Spleen (tissue), 11 donors: Measurements from ENCODE around the gene CSF2. TPM values are rescaled to one million over a fixed set of nuclear protein-coding genes. Genes with fewer than 3 reads are reported as not detected.

Experiments
- DNase-seq: peaks from one replicate; pipeline ENCODE4 v3.0.0-alpha.2; 2020
- H3K27ac ChIP-seq, 8 donors: fragments of 200-600 bp; sonication (generic) in 7 of 8; 1 replicate in 4 of 8; 2 replicates in 4 of 8; pipeline versions ENCODE4 v1.5.0 to v1.8.0; 2016 to 2021; ENCODE audit warnings: inconsistent platforms in 4 of 8, mild to moderate bottlenecking in 4 of 8, moderate library complexity in 1 of 8
- H3K27me3 ChIP-seq, 7 donors: fragments of 200-600 bp; sonication (generic) in 6 of 7; replicated peaks in 1 of 7; 1 replicate in 4 of 7; 2 replicates in 3 of 7; pipeline versions ENCODE4 v1.5.0 to v1.8.0; 2016 to 2021; ENCODE audit warnings: inconsistent platforms in 3 of 7, mild to moderate bottlenecking in 1 of 7
- H3K36me3 ChIP-seq, 6 donors: fragments of 200-600 bp; sonication (generic) in 5 of 6; 1 replicate in 4 of 6; 2 replicates in 2 of 6; pipeline versions ENCODE4 v1.5.0 to v1.8.0; 2016 to 2021; ENCODE audit warnings: inconsistent platforms in 2 of 6
- H3K4me1 ChIP-seq, 6 donors: fragments of 200-600 bp; sonication (generic) in 5 of 6; 1 replicate in 3 of 6; 2 replicates in 3 of 6; pipeline versions ENCODE4 v1.5.0 to v1.8.0; 2016 to 2021; ENCODE audit warnings: inconsistent platforms in 3 of 6
- H3K4me3 ChIP-seq, 8 donors: fragments of 200-600 bp; sonication (generic) in 7 of 8; 1 replicate in 4 of 8; 2 replicates in 4 of 8; pipeline versions ENCODE4 v1.5.0 to v1.8.0; 2016 to 2021; ENCODE audit warnings: inconsistent platforms in 4 of 8, mild to moderate bottlenecking in 4 of 8, moderate library complexity in 2 of 8
- H3K9me3 ChIP-seq, 8 donors: fragments of 200-600 bp; sonication (generic) in 7 of 8; 1 replicate in 4 of 8; 2 replicates in 4 of 8; pipeline versions ENCODE4 v1.5.0 to v1.8.0; 2016 to 2021; ENCODE audit warnings: inconsistent platforms in 4 of 8
- POLR2A ChIP-seq, 3 donors: fragments of 450-650 bp; IDR thresholded peaks; one replicate each; pipeline ENCODE4 v1.5.1; 2017; ENCODE audit warnings: antibody characterized with exemption in 3 of 3, mild to moderate bottlenecking in 1 of 3
- POLR2AphosphoS5 ChIP-seq, 3 donors: sonication (generic); formaldehyde crosslinking; IDR thresholded peaks; one replicate each; pipeline ENCODE4 v1.5.1; 2017; ENCODE audit warnings: antibody characterized with exemption in 3 of 3
- WGBS, 5 donors: extraction: QIAGEN DNeasy Blood & Tissue Kit in 3 of 5; methylation state at CpG; one replicate each; pipeline versions ENCODE4 v1.1.5 to v1.1.7; 2013 to 2018; 5-methylcytosine and 5-hydroxymethylcytosine counted together
- intact Hi-C: fragments of 100-400 bp; cut with DNase I; formaldehyde crosslinking; loops from one replicate; pipeline ENCODE4 v1.15.0; 2023; ENCODE audit warnings: low total_unique reads
- polyA plus RNA-seq, 3 donors: library from polyadenylated mRNA; stranded (reverse); fragments of 200-250 nt; gene quantifications; one replicate each; pipeline ENCODE4 v1.2.1, GENCODE V29; 2013
- total RNA-seq, 7 donors: library from RNA; depleted of rRNA in 3 of 7; stranded (reverse); fragments of >200 nt in 3 of 7; fragmentation: NEBNext Ultra II Directional in 4 of 7; extraction: Animal tissue kit (Norgen Biotek cat#: 25700) in 4 of 7; gene quantifications; one replicate each; pipeline versions ENCODE4 v1.1.0 to v1.2.1, GENCODE V29; 2016 to 2021
- TF ChIP-seq, protein P1 (sequence below), 11 experiments: fragments of 200-600 bp in 7 of 11; fragments of 450-650 bp in 4 of 11; sonication (generic) in 4 of 11; IDR thresholded peaks in 8 of 11; conservative IDR thresholded peaks in 3 of 11; 1 replicate in 7 of 11; 2 replicates in 4 of 11; pipeline versions ENCODE4 v1.4.0 to v1.8.0; 2016 to 2021; ENCODE audit warnings: antibody characterized with exemption in 11 of 11, inconsistent platforms in 4 of 11, mild to moderate bottlenecking in 1 of 11
- donor health status: healthy with polysubstance abuse.
- donor health status: DM: no; HTN: no; CAD: no; lungs with moderate emphysema.
- donor health status: DM: no; HTN: no; CAD: no.
- donor health status: Bipolar disorder and iron deficiency.
- donor health status: healthy.
- donor health status: DM: no; HTN: no; CAD: no.
- donor health status: DM: yes; HTN: yes; CAD: no.

CSF2 gene
- total and polyA plus RNA-seq, 10 donors: not detected

DNA sequence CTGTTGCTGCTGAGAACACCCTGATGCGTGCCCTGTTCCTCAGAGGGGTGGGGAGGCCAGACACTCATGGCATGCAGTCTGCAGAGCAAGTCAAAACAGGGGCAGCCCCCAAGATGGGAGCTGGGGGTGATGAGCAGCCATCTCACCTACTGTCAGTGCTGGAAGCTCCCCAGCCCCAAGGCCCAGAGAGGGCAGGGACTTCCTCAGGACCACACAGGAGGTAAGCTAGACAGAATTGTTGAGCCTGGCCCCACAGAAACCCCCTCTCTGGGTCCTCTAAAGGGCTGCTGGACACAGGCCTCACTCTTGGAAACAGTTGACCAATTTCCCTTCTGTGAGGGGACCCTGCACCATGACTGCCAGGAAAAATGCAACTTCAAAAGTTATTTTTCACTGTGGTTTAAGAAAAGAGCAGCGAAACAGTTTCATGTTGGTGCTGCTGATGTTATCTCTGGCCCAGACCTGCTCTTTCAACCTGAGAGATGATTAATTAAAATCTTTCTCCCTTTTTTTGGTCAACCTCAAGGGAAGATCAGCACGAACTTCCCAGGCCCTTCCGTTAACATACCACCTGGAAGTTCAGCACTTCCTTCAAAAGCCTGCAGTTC lies 9.6 kb downstream of the CSF2 start:
- H3K27me3 ChIP-seq: no peaks in the 10 kb centered on the region
- intact Hi-C loops: no loop called here
- no peak overlapping the region for H3K4me3 ChIP-seq
- peak overlapping the region in 1 of 8 donors; percentile 3 for H3K27ac ChIP-seq
- DNase-seq: peak; percentile 70
- H3K4me1 ChIP-seq: peaks cover 0 to 14% (median 5%) of the 10 kb centered on the region in 6 donors
- no peaks in the 10 kb centered on the region for H3K36me3 ChIP-seq
- H3K9me3 ChIP-seq: no peaks in the 10 kb centered on the region
- 60 to 73% (median 66%) methylated on average over 3 to 4 of the region's 4 CpGs for WGBS, 5 donors
- TF ChIP-seq, protein P1, sequence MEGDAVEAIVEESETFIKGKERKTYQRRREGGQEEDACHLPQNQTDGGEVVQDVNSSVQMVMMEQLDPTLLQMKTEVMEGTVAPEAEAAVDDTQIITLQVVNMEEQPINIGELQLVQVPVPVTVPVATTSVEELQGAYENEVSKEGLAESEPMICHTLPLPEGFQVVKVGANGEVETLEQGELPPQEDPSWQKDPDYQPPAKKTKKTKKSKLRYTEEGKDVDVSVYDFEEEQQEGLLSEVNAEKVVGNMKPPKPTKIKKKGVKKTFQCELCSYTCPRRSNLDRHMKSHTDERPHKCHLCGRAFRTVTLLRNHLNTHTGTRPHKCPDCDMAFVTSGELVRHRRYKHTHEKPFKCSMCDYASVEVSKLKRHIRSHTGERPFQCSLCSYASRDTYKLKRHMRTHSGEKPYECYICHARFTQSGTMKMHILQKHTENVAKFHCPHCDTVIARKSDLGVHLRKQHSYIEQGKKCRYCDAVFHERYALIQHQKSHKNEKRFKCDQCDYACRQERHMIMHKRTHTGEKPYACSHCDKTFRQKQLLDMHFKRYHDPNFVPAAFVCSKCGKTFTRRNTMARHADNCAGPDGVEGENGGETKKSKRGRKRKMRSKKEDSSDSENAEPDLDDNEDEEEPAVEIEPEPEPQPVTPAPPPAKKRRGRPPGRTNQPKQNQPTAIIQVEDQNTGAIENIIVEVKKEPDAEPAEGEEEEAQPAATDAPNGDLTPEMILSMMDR (IDR thresholded peaks at IDR 0.05 in 8 of 11, conservative IDR thresholded peaks at IDR 0.05 in 3 of 11): no peak
- no peak for TF ChIP-seq POLR2AphosphoS5 (IDR thresholded peaks at IDR 0.05)
- no peak for TF ChIP-seq POLR2A (IDR thresholded peaks at IDR 0.05)

- Histone ChIP-seq H3K4me1 (peaks cover 0 to 14% (median 5%) of the 10 kb centered on the region in 6 donors), H3K4me3 (no peak overlapping the region), H3K27me3 (no peaks in the 10 kb centered on the region), H3K36me3 (no peaks in the 10 kb centered on the region), H3K9me3 (no peaks in the 10 kb centered on the region), H3K27ac (no peak overlapping the region)
- 70 to 92% (median 86%) methylated on average over 4 of the region's 4 CpGs for WGBS, 5 donors
- DNase-seq: no peak
- intact Hi-C loops: no loop called here
- TF ChIP-seq POLR2AphosphoS5 (IDR thresholded peaks at IDR 0.05) (no peak), POLR2A (IDR thresholded peaks at IDR 0.05) (no peak)
- TF ChIP-seq, protein P1 (IDR thresholded peaks at IDR 0.05 in 8 of 11, conservative IDR thresholded peaks at IDR 0.05 in 3 of 11): no peak
Measured at GRCh38 chr5:132085686-132086085, 12.1 kb downstream of the CSF2 start.

DNA sequence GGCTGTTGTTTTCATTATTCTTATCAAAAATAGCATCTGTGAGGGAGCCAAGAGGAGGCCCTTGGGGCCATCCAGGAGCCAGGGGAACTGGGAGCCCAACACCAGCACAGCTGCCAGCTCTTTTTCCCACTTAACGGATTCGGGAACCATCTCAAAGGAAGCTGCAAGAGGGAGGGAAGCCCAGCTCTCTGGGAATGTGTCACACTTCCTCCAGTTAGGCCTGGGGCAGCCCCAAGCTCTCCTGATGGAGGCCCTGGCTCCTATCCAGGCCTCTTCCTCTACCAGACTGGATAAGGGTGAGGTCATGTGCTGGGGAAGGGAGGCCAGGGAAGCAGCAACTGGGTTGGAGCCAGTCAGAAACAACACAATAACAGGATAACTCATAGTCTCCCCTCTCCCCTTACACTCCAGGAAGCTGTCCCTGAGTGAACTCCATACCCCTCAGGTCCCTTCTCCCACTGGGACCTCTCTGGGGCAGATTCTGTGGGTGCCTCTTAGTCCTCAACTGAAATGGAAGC lies 12.7 kb downstream of the CSF2 start:
- no peaks in the 10 kb centered on the region for H3K27me3 ChIP-seq
- H3K9me3 ChIP-seq: no peaks in the 10 kb centered on the region
- 51 to 86% (median 60%) methylated on average over 2 of the region's 2 CpGs for WGBS, 5 donors
- H3K27ac ChIP-seq: peak overlapping the region in 1 of 8 donors; percentile 11
- H3K4me3 ChIP-seq: no peak overlapping the region
- TF ChIP-seq, protein P1 (IDR thresholded peaks at IDR 0.05 in 8 of 11, conservative IDR thresholded peaks at IDR 0.05 in 3 of 11): no peak
- peak in 2 of 3 donors; percentile 59 to 60 for TF ChIP-seq POLR2AphosphoS5 (IDR thresholded peaks at IDR 0.05)
- H3K4me1 ChIP-seq: peaks cover 0 to 14% (median 5%) of the 10 kb centered on the region in 6 donors
- peak; percentile 76 for DNase-seq
- no peaks in the 10 kb centered on the region for H3K36me3 ChIP-seq
- intact Hi-C loops: no loop called here

DNA sequence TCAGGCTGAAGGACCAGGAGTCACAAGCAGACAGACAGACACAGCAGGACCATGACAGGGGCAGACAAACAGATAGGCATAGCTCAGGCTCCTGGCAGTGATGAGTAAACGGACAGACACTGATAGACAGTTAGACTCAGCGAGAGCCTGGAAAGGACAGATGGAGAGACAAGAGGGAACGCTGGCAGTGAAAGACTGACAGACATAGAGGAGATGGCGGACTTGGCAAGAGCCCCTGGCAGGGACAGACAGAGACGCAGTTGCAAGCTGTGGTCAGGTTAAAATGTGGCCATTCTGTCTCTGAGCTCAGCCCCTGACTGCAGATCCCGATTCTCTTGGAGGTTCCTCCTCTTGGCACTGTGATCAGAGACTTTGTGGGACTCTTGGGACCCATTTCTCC lies 13.6 kb downstream of the CSF2 start:
- H3K27ac ChIP-seq: no peak overlapping the region
- no peaks in the 10 kb centered on the region for H3K36me3 ChIP-seq
- 93 to 95% (median 94%) methylated on average over 6 of the region's 6 CpGs for WGBS, 5 donors
- DNase-seq: no peak
- peaks cover 0 to 14% (median 5%) of the 10 kb centered on the region in 6 donors for H3K4me1 ChIP-seq
- intact Hi-C loops: no loop called here
- H3K4me3 ChIP-seq: no peak overlapping the region
- TF ChIP-seq POLR2AphosphoS5 (IDR thresholded peaks at IDR 0.05) (no peak), POLR2A (IDR thresholded peaks at IDR 0.05) (no peak)
- TF ChIP-seq, protein P1 (IDR thresholded peaks at IDR 0.05 in 8 of 11, conservative IDR thresholded peaks at IDR 0.05 in 3 of 11): no peak
- no peaks in the 10 kb centered on the region for H3K9me3 ChIP-seq
- no peaks in the 10 kb centered on the region for H3K27me3 ChIP-seq
